ENCODE measurements around the gene CAP2.

DNA sequence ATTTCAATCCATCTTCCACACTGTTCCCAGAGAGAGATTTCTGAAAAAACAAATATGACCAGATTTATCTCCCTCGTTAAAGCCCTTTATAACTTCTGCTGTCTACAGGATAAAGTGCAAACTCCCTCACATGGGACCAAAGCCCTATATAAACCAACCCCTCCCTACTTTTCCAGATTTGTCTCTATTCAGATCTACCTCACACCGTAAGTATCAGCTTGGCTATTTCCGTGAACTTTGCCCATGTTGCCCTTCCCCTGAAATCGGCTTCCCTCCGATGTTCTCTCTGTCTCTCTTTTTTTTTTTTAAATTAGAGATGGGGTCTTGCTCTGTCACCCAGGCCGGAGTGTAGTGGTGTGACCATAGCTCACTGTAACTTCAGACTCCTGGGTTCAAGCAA lies 194.6 kb downstream of the CAP2 start:
- TF ChIP-seq MYC (IDR thresholded peaks at IDR 0.05; ENCODE audit: low read depth, low read length) (no peak), MYC (CRISPR knock-in tag; IDR thresholded peaks at IDR 0.05; ENCODE audit: borderline replicate concordance, low read depth) (no peak), TFE3 (CRISPR knock-in tag; IDR thresholded peaks at IDR 0.05) (no peak), EGR1 (conservative IDR thresholded peaks at IDR 0.05) (no peak), ZSCAN29 (IDR thresholded peaks at IDR 0.05) (no peak), TCF7L2 (IDR thresholded peaks at IDR 0.05; ENCODE audit: low read depth, low read length) (no peak), ZFP36 (IDR thresholded peaks at IDR 0.05; ENCODE audit: low read depth, low read length, partially characterized antibody) (no peak)
- TF ChIP-seq, protein P1, sequence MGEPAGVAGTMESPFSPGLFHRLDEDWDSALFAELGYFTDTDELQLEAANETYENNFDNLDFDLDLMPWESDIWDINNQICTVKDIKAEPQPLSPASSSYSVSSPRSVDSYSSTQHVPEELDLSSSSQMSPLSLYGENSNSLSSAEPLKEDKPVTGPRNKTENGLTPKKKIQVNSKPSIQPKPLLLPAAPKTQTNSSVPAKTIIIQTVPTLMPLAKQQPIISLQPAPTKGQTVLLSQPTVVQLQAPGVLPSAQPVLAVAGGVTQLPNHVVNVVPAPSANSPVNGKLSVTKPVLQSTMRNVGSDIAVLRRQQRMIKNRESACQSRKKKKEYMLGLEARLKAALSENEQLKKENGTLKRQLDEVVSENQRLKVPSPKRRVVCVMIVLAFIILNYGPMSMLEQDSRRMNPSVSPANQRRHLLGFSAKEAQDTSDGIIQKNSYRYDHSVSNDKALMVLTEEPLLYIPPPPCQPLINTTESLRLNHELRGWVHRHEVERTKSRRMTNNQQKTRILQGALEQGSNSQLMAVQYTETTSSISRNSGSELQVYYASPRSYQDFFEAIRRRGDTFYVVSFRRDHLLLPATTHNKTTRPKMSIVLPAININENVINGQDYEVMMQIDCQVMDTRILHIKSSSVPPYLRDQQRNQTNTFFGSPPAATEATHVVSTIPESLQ (CRISPR knock-in tag; IDR thresholded peaks at IDR 0.05) = no peak
